Lung (tissue), 12 donors: ENCODE results near the gene SMYD4. TPM values are rescaled to one million over a fixed set of nuclear protein-coding genes. Genes with fewer than 3 reads are reported as not detected.
"Not testable (repeated sequence)": the region's sequence is repeated elsewhere in the genome, so short reads cannot be mapped to it uniquely, and the experiment has no call there.

Experiments
- ATAC-seq: fragments of 200-7000 bp; cut with Tn5 transposase; one replicate; pipeline ENCODE4 v1.9.1; 2020; ENCODE audit warnings: moderate number of reproducible peaks; ENCODE audit not compliant: insufficient read depth, low FRiP score
- DNase-seq, 3 donors: peaks; one replicate each; pipeline ENCODE4 v3.0.0-alpha.2; 2013 to 2017
- H3K27ac ChIP-seq, 2 donors: one replicate each; pipeline ENCODE4 v1.5.1; 2013; ENCODE audit warnings: mild to moderate bottlenecking in 2 of 2, moderate library complexity in 2 of 2, control low read depth in 1 of 2, inconsistent platforms in 1 of 2, low read depth in 1 of 2, low read length in 1 of 2
- H3K27me3 ChIP-seq, 3 donors: one replicate each; pipeline ENCODE4 v1.5.1; 2013; ENCODE audit warnings: low read length in 2 of 3; ENCODE audit not compliant: control insufficient read depth in 3 of 3, insufficient read depth in 3 of 3
- H3K36me3 ChIP-seq, 4 donors: one replicate each; pipeline ENCODE4 v1.5.1; 2013; ENCODE audit warnings: low read length in 4 of 4, mild to moderate bottlenecking in 1 of 4, moderate library complexity in 1 of 4; ENCODE audit not compliant: control insufficient read depth in 4 of 4, insufficient read depth in 4 of 4
- H3K4me1 ChIP-seq, 5 donors: one replicate each; pipeline ENCODE4 v1.5.1; 2013; ENCODE audit warnings: low read length in 5 of 5, mild to moderate bottlenecking in 2 of 5, moderate library complexity in 1 of 5; ENCODE audit not compliant: control insufficient read depth in 5 of 5, insufficient read depth in 5 of 5
- H3K4me3 ChIP-seq: one replicate; pipeline ENCODE4 v1.5.1; 2013; ENCODE audit warnings: mild to moderate bottlenecking, control low read depth, moderate library complexity
- H3K9ac ChIP-seq, 2 donors: one replicate each; pipeline ENCODE4 v1.5.1; 2013; ENCODE audit warnings: low read length in 2 of 2, control low read depth in 1 of 2; ENCODE audit not compliant: insufficient read depth in 1 of 2
- H3K9me3 ChIP-seq, 4 donors: one replicate each; pipeline ENCODE4 v1.5.1; 2013; ENCODE audit warnings: low read length in 3 of 4, mild to moderate bottlenecking in 1 of 4, moderate library complexity in 1 of 4; ENCODE audit not compliant: control insufficient read depth in 4 of 4, insufficient read depth in 3 of 4
- WGBS, 2 donors: extraction: QIAGEN DNeasy Blood & Tissue Kit; methylation state at CpG; one replicate each; pipeline ENCODE4 v1.1.7; 2013; 5-methylcytosine and 5-hydroxymethylcytosine counted together
- polyA plus RNA-seq, 2 donors: library from polyadenylated mRNA; stranded (reverse); fragments of 200-250 nt; gene quantifications; one replicate each; pipeline ENCODE4 v1.2.1, GENCODE V29; 2013
- total RNA-seq, 2 donors: library from RNA; depleted of rRNA in 1 of 2; stranded (reverse); fragments of >200 nt in 1 of 2; gene quantifications; one replicate each; pipeline ENCODE4 v1.2.1, GENCODE V29; 2014 to 2021
- TF ChIP-seq, protein P1 (sequence below): IDR thresholded peaks from 2 replicates; pipeline ENCODE4 v1.5.1; 2012; ENCODE audit warnings: mild to moderate bottlenecking; ENCODE audit errors: control extremely low read depth, extremely low read depth
- donor health status: control.
- donor health status: control.
- donor health status: Bipolar disorder and iron deficiency.
- donor health status: healthy.
- donor health status: DM: yes; HTN: yes; CAD: no.

The SMYD4 gene
- total and polyA plus RNA-seq, 4 donors, result 7.5 to 18.2 (median 11.2) TPM

GRCh38 chr17:1773696-1774181, 56.0 kb downstream of the SMYD4 start:
- H3K27ac ChIP-seq, result no peak overlapping the region
- WGBS, 2 donors, result 38 to 45% methylated on average over 7 of the region's 7 CpGs

DNA sequence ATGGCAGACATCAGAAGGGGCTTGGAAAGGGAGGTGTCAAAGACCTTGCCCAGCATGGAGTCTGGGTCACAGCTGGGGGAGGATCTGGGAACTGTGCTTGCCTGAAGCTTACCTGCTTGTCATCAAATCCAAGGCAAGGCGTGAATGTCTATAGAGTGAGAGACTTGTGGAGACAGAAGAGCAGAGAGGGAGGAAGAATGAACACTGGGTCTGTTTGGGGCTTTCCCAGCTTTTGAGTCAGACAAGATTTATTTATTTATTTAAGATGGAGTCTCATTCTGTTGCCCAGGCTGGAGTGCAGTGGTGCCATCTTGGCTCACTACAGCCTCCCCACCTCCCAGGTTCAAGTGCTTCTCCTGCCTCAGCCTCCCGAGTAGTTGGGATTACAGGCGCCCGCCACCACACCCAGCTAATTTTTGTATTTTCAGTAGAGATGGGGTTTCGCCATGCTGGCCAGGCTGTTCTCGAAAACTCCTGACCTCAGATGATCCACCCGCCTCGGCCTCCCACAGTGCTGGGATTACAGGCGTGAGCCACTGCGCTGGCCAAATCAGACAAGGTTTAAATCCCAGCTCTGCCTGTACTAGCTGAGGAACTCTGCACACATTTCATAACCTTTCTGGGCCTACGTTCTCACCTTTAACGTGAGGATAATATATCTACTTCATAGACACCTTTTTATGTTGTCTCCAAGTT, 56.6 kb downstream of the SMYD4 start:
- H3K27me3 ChIP-seq, H3K9me3 ChIP-seq, H3K27ac ChIP-seq, H3K4me3 ChIP-seq, ATAC-seq: not testable (repeated sequence)
- WGBS, 2 donors, result 76 to 87% methylated on average over 12 of the region's 12 CpGs
- peaks cover 4 to 10% (median 8%) of the 10 kb centered on the region in 4 donors for H3K36me3 ChIP-seq
- peak in 1 of 3 donors; percentile 14 for DNase-seq
- peak overlapping the region in 1 of 2 donors; percentile 55 for H3K9ac ChIP-seq
- peaks cover 0 to 22% (median 10%) of the 10 kb centered on the region in 5 donors for H3K4me1 ChIP-seq

More at GRCh38 chr17:1773696-1774181, 56.0 kb downstream of the SMYD4 start:
- ATAC-seq, result no peak
- Histone ChIP-seq H3K4me1 (peaks cover 0 to 22% (median 12%) of the 10 kb centered on the region in 5 donors), H3K27me3 (no peaks in the 10 kb centered on the region), H3K36me3 (peaks cover 4 to 15% (median 8%) of the 10 kb centered on the region in 4 donors), H3K4me3 (no peak overlapping the region), H3K9ac (peak overlapping the region in 1 of 2 donors; percentile 55), H3K9me3 (no peaks in the 10 kb centered on the region)
- DNase-seq, result peak; percentile 86 to 91 (median 90)
- TF ChIP-seq, protein P1, sequence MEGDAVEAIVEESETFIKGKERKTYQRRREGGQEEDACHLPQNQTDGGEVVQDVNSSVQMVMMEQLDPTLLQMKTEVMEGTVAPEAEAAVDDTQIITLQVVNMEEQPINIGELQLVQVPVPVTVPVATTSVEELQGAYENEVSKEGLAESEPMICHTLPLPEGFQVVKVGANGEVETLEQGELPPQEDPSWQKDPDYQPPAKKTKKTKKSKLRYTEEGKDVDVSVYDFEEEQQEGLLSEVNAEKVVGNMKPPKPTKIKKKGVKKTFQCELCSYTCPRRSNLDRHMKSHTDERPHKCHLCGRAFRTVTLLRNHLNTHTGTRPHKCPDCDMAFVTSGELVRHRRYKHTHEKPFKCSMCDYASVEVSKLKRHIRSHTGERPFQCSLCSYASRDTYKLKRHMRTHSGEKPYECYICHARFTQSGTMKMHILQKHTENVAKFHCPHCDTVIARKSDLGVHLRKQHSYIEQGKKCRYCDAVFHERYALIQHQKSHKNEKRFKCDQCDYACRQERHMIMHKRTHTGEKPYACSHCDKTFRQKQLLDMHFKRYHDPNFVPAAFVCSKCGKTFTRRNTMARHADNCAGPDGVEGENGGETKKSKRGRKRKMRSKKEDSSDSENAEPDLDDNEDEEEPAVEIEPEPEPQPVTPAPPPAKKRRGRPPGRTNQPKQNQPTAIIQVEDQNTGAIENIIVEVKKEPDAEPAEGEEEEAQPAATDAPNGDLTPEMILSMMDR, result no peak

DNA sequence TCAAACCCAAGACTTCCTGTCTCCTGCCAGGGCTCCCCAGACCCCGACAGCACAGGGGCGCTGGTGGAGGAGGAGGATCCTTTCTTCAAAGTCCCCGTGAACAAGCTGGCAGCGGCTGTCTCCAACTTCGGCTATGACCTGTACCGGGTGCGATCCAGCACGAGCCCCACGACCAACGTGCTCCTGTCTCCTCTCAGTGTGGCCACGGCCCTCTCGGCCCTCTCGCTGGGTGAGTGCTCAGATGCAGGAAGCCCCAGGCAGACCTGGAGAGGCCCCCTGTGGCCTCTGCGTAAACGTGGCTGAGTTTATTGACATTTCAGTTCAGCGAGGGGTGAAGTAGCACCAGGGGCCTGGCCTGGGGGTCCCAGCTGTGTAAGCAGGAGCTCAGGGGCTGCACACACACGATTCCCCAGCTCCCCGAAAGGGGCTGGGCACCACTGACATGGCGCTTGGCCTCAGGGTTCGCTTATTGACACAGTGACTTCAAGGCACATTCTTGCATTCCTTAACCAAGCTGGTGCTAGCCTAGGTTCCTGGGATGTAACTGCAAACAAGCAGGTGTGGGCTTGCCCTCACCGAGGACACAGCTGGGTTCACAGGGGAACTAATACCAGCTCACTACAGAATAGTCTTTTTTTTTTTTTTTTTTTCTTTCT, 59.8 kb downstream of the SMYD4 start:
- Histone ChIP-seq H3K27ac (peak overlapping the region in 1 of 2 donors; percentile 65), H3K9ac (peak overlapping the region in 1 of 2 donors; percentile 32), H3K4me3 (no peak overlapping the region), H3K36me3 (no peaks in the 10 kb centered on the region), H3K27me3 (no peaks in the 10 kb centered on the region), H3K4me1 (peaks cover 0 to 22% (median 8%) of the 10 kb centered on the region in 5 donors), H3K9me3 (no peaks in the 10 kb centered on the region)
- WGBS, 2 donors, result 36% methylated on average over 19 to 21 of the region's 21 CpGs
- TF ChIP-seq, protein P1, result no peak
- ATAC-seq (no peak), DNase-seq (peak; percentile 64 to 82 (median 81))

DNA sequence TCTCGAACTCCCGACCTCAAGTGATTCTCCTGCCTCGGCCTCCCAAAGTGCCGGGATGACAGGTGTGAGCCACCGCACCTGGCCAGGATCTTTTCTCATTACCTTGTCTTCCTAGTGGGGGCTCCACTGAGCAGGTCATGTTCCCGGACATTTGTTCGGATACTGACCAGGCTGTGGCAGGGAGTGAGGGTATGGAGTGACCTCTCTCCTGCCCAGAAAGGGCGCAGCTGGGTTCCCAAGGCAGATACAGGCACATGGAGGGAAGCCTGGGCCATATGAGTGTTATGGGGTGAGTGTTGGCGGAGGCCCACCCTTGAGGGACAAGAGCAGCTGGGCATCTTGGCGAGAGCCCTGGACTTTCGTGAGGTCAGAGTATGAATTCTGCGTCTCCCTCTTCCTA, 62.3 kb downstream of the SMYD4 start:
- ATAC-seq (no peak), DNase-seq (no peak)
- H3K9me3 ChIP-seq, result no peaks in the 10 kb centered on the region
- peaks cover 0 to 30% (median 9%) of the 10 kb centered on the region in 5 donors for H3K4me1 ChIP-seq
- H3K9ac ChIP-seq, result no peak overlapping the region
- no peak overlapping the region for H3K4me3 ChIP-seq
- no peaks in the 10 kb centered on the region for H3K36me3 ChIP-seq
- H3K27ac ChIP-seq, result no peak overlapping the region
- WGBS, 2 donors, result 86 to 92% methylated on average over 12 of the region's 12 CpGs
- TF ChIP-seq, protein P1, result no peak
- no peaks in the 10 kb centered on the region for H3K27me3 ChIP-seq
